K562 (cell line): ENCODE measurements around the gene AGPAT4. TPM values are rescaled to one million over a fixed set of nuclear protein-coding genes. Genes with fewer than 3 reads are reported as not detected.

Experiments used
- ATAC-seq: fragments of 200-7000 bp; cut with Tn5 transposase; 3 replicates; pipeline ENCODE4 v1.9.1; 2020; ENCODE audit warnings: moderate library complexity
- BruUV-seq: library from RNA; stranded (reverse); fragments of 400-500 nt; replicated peaks from 2 replicates; lab custom pipeline; 2021; lab: Mats Ljungman, UMichigan
- CTCF ChIA-PET: fragments of 300-600 bp; formaldehyde crosslinking; extraction: SDS; loops from one replicate; lab custom pipeline; 2021; ENCODE audit warnings: low intra/inter-chr PET ratio; lab: Yijun Ruan, JAX
- POLR2A ChIA-PET: fragments of 300-600, 350-650 bp; sonication (Branson Sonifier 250); formaldehyde crosslinking; extraction: SDS; loops from one replicate; lab custom pipeline; 2021; ENCODE audit warnings: antibody characterized with exemption, inconsistent platforms; lab: Yijun Ruan, JAX
- DNase-seq, 4 experiments: peaks; one replicate each; pipeline versions ENCODE4 v3.0.0 to v3.0.0-alpha.2; 2011 to 2018; ENCODE audit warnings: low spot score in 3 of 4, mixed read lengths in 3 of 4; ENCODE audit errors: extremely low read depth in 1 of 4
- FAIRE-seq: peaks from 2 replicates; lab custom pipeline; 2011; peaks lifted over from hg19 to GRCh38; lab: Jason Lieb, UNC
- H2AFZ ChIP-seq: 2 replicates; pipeline ENCODE4 v1.6.0; 2011; ENCODE audit warnings: low read depth, low read length, control low read depth, inconsistent platforms
- H3K27ac ChIP-seq: fragments of 200-600 bp; 3 replicates; pipeline ENCODE4 v1.8.0; 2011; ENCODE audit warnings: low read depth, mild to moderate bottlenecking, control low read depth, inconsistent platforms, low read length, moderate library complexity, mixed read lengths; ENCODE audit errors: extremely low read depth
- H3K27me3 ChIP-seq, 2 experiments: fragments of 300-600 bp in 1 of 2; 2 replicates in 1 of 2; 3 replicates in 1 of 2; pipeline versions ENCODE4 v1.6.0 to v1.8.0; 2011; ENCODE audit warnings: inconsistent platforms in 2 of 2, low read length in 2 of 2, mild to moderate bottlenecking in 1 of 2, mixed read lengths in 1 of 2, moderate library complexity in 1 of 2; ENCODE audit not compliant: control insufficient read depth in 2 of 2, insufficient read depth in 2 of 2
- H3K36me3 ChIP-seq: fragments of 300-600 bp; 3 replicates; pipeline ENCODE4 v1.8.0; 2011; ENCODE audit warnings: mild to moderate bottlenecking, low read length, inconsistent platforms; ENCODE audit not compliant: control insufficient read depth, insufficient read depth
- H3K4me1 ChIP-seq, 2 experiments: fragments of 200-600 bp in 1 of 2; replicated peaks in 1 of 2; 2 replicates in 1 of 2; 3 replicates in 1 of 2; pipeline versions ENCODE4 v1.5.1 to v1.8.0; 2011; ENCODE audit warnings: inconsistent platforms in 2 of 2, low read length in 2 of 2, mild to moderate bottlenecking in 1 of 2, mixed read lengths in 1 of 2, moderate library complexity in 1 of 2; ENCODE audit not compliant: control insufficient read depth in 2 of 2, insufficient read depth in 2 of 2
- H3K4me2 ChIP-seq: 2 replicates; pipeline ENCODE4 v1.6.1; 2011; ENCODE audit warnings: low read length, control low read depth, inconsistent platforms, mixed read lengths; ENCODE audit not compliant: insufficient read depth
- H3K4me3 ChIP-seq: fragments of 200-600 bp; sonication (generic), shearing (Covaris generic); 2 replicates; pipeline ENCODE4 v1.5.1; 2016; ENCODE audit warnings: control low read depth, inconsistent platforms
- H3K79me2 ChIP-seq: fragments of 200-600 bp; 3 replicates; pipeline ENCODE4 v1.8.0; 2011; ENCODE audit warnings: low read length, inconsistent platforms; ENCODE audit not compliant: control insufficient read depth, insufficient read depth
- H3K9ac ChIP-seq, 2 experiments: 2 replicates each; pipeline versions ENCODE4 v1.6.0 to v1.6.1; 2011; ENCODE audit warnings: low read depth in 2 of 2, low read length in 2 of 2, control low read depth in 1 of 2, inconsistent platforms in 1 of 2, mild to moderate bottlenecking in 1 of 2, mixed read lengths in 1 of 2; ENCODE audit not compliant: insufficient read depth in 1 of 2
- H3K9me1 ChIP-seq: one replicate; pipeline ENCODE4 v1.6.0; 2011; ENCODE audit warnings: inconsistent platforms, mild to moderate bottlenecking, low read length, moderate library complexity; ENCODE audit not compliant: control insufficient read depth, insufficient read depth
- H3K9me3 ChIP-seq: replicated peaks from 2 replicates; pipeline ENCODE4 v1.5.1; 2011; ENCODE audit warnings: low read depth, low read length, inconsistent platforms; ENCODE audit not compliant: control insufficient read depth, insufficient read depth
- H4K20me1 ChIP-seq: replicated peaks from 2 replicates; pipeline ENCODE4 v1.6.1; 2011; ENCODE audit warnings: low read length, inconsistent platforms, mixed read lengths; ENCODE audit not compliant: control insufficient read depth, insufficient read depth
- EHMT2 ChIP-seq: fragments of 450-650 bp; IDR thresholded peaks from 2 replicates; pipeline ENCODE4 v1.6.1; 2018; ENCODE audit warnings: antibody characterized with exemption
- GATAD2A ChIP-seq: fragments of 450-650 bp; IDR thresholded peaks from 2 replicates; pipeline ENCODE4 v1.6.1; 2017
- GTF2E2 ChIP-seq: fragments of 200-800 bp; sonication (Bioruptor generic); IDR thresholded peaks from 2 replicates; pipeline ENCODE4 v1.6.1; 2016; ENCODE audit warnings: missing genetic modification characterization, missing compliant biosample characterization
- MBD2 ChIP-seq: sonication (generic); IDR thresholded peaks from 2 replicates; pipeline ENCODE4 v1.6.1; 2016; ENCODE audit warnings: low read depth, borderline replicate concordance
- MYBL2 ChIP-seq, 2 experiments: fragments of 450-650 bp in 1 of 2; sonication (generic) in 1 of 2; formaldehyde crosslinking in 1 of 2; IDR thresholded peaks; 2 replicates each; pipeline versions ENCODE4 v1.6.1 to v1.8.1; 2017 to 2022; ENCODE audit warnings: borderline replicate concordance in 1 of 2, inconsistent platforms in 1 of 2, low read depth in 1 of 2, mild to moderate bottlenecking in 1 of 2, missing genetic modification reagents in 1 of 2, moderate library complexity in 1 of 2
- PHF21A ChIP-seq: fragments of 450-650 bp; IDR thresholded peaks from 2 replicates; pipeline ENCODE4 v1.6.1; 2017; ENCODE audit warnings: low read depth, borderline replicate concordance
- POLR2AphosphoS2 ChIP-seq: IDR thresholded peaks from 2 replicates; pipeline ENCODE4 v1.6.1; 2012; ENCODE audit warnings: low read length, improper control_type of control experiment
- POLR2B ChIP-seq: fragments of 450-650 bp; IDR thresholded peaks from 2 replicates; pipeline ENCODE4 v1.6.1; 2018; ENCODE audit warnings: low read depth; ENCODE audit not compliant: partially characterized antibody
- SREBF1 ChIP-seq: fragments of 150-350 bp; IDR thresholded peaks from 2 replicates; pipeline ENCODE4 v1.6.1; 2014; ENCODE audit warnings: antibody characterized with exemption, low read depth, low read length, borderline replicate concordance
- ZNF134 ChIP-seq: fragments of 250-450 bp; sonication (Bioruptor Pico); conservative IDR thresholded peaks from 2 replicates; pipeline ENCODE4 v1.4.0; 2020
- ZNF75A ChIP-seq: fragments of 450-650 bp; formaldehyde crosslinking; IDR thresholded peaks from 2 replicates; pipeline ENCODE4 v1.4.0; 2020; ENCODE audit warnings: mild to moderate bottlenecking
- WGBS: fragments of 100-300 bp; shearing (Covaris generic); methylation state at CpG from one replicate; pipeline ENCODE4 v1.1.6; 2016; ENCODE audit warnings: low coverage, mixed read lengths; ENCODE audit not compliant: insufficient coverage; ENCODE audit errors: missing lambda C conversion rate; 5-methylcytosine and 5-hydroxymethylcytosine counted together
- in situ Hi-C: fragments of 300-500 bp; cut with MboI; formaldehyde crosslinking; loops from 4 replicates; pipeline ENCODE4 v1.15.0; 2018; ENCODE audit warnings: inconsistent platforms, mixed read lengths
- intact Hi-C: fragments of 100-400 bp; cut with micrococcal nuclease; formaldehyde crosslinking; loops from 2 replicates; pipeline ENCODE4 v1.14.2; 2022
- polyA plus RNA-seq, 8 experiments: library from polyadenylated mRNA; depleted of rRNA in 4 of 8; stranded (reverse) in 5 of 8; unstranded in 3 of 8; fragments of >200 nt; fragmentation: Nextera tagmentation in 2 of 8; fragmentation: Illumina TruSeq in 1 of 8; extraction: Ambion mirVana in 2 of 8; extraction: Trizol in 1 of 8; gene quantifications; 2 replicates each; pipeline versions ENCODE4 v1.2.1 to v1.2.3, GENCODE V29; 2011 to 2014; ENCODE audit warnings: inconsistent platforms in 1 of 8, missing spikeins in 1 of 8
- total RNA-seq, 7 experiments: library from RNA; depleted of rRNA in 6 of 7; stranded (reverse); fragments of >200 nt in 6 of 7; fragmentation: Illumina TruSeq in 2 of 7; extraction: Trizol in 2 of 7; gene quantifications; 2 replicates each; pipeline versions ENCODE4 v1.2.1 to v1.2.3, GENCODE V29; 2011 to 2021; ENCODE audit warnings: low replicate concordance in 1 of 7
- TF ChIP-seq, protein P1 (sequence below): fragments of 450-650 bp; IDR thresholded peaks from 2 replicates; pipeline ENCODE4 v1.7.1; 2018; ENCODE audit warnings: mild to moderate bottlenecking, low read depth; ENCODE audit not compliant: partially characterized antibody

The AGPAT4 gene
- total and polyA plus RNA-seq, 9 of the 15 experiments (the other 6 are each of a cell fraction or from before 2014, with no cell fraction given): 2.2 to 15.0 (median 5.7) TPM

DNA sequence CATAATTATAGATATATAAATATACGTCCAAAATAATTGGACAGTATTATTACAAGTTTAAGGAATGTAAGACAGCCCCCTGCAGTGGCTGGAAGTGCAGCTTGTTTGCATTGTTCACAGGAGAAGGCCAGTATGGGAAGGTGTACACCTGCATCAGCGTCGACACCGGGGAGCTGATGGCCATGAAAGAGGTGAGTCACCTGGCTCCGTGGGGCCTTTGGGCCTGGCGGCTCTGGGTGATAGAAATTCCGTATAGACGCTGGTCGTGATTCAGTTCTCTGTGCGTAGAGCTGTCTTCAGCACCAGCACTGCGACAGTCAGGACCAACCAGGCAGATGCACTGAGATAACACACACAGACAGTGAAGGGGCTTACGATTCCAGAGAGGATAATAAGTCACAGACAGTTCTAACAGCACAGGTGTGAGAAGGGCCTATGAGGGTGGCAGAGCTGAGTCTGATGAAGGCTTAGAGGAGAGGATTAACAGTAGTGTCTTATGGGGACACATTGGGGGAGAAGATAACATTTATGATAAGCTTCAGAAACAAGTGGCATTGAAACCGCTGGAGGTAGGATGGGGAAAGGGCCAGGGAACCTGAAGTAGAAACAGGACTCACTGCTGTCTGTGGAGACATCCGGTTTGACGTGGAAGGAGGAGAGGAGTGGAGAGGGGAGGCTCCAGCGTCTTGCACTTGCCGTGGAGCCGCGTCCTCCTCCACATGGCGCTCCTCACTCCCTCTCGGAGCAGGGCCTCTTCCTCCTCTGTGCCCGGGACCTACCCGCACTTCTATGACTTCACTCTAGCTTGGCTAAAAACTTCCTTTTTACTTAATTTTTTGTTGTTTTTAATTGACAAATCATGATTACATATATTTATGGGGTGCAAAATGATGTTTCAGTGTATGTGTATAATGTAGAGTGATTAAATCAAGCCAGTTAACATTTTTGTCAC, 165.8 kb downstream of the AGPAT4 start:
- DNase-seq (no peak), FAIRE-seq (no peak), ATAC-seq (no peak)
- H3K79me2 ChIP-seq: no peaks in the 10 kb centered on the region
- no peaks in the 10 kb centered on the region for H3K4me1 ChIP-seq
- no peak overlapping the region for H3K27ac ChIP-seq
- H3K4me2 ChIP-seq: no peak overlapping the region
- TF ChIP-seq MBD2: no peak
- no peak for TF ChIP-seq POLR2AphosphoS2
- TF ChIP-seq, protein P1, sequence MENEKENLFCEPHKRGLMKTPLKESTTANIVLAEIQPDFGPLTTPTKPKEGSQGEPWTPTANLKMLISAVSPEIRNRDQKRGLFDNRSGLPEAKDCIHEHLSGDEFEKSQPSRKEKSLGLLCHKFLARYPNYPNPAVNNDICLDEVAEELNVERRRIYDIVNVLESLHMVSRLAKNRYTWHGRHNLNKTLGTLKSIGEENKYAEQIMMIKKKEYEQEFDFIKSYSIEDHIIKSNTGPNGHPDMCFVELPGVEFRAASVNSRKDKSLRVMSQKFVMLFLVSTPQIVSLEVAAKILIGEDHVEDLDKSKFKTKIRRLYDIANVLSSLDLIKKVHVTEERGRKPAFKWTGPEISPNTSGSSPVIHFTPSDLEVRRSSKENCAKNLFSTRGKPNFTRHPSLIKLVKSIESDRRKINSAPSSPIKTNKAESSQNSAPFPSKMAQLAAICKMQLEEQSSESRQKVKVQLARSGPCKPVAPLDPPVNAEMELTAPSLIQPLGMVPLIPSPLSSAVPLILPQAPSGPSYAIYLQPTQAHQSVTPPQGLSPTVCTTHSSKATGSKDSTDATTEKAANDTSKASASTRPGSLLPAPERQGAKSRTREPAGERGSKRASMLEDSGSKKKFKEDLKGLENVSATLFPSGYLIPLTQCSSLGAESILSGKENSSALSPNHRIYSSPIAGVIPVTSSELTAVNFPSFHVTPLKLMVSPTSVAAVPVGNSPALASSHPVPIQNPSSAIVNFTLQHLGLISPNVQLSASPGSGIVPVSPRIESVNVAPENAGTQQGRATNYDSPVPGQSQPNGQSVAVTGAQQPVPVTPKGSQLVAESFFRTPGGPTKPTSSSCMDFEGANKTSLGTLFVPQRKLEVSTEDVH: no peak
- no peak for TF ChIP-seq ZNF134
- TF ChIP-seq GATAD2A: no peak
- no peak for TF ChIP-seq PHF21A
- no peak for TF ChIP-seq ZNF75A
- no peak for TF ChIP-seq GTF2E2 (tag)
- TF ChIP-seq POLR2B: no peak
- TF ChIP-seq MYBL2 (IDR thresholded peaks at IDR 0.05; ENCODE audit: low read depth): no peak
- no peak for TF ChIP-seq MYBL2 (CRISPR knock-in tag; IDR thresholded peaks at IDR 0.05; ENCODE audit: borderline replicate concordance)
- no peak for TF ChIP-seq EHMT2
- no peak for TF ChIP-seq SREBF1
- in situ Hi-C loops (no loop called here), intact Hi-C loops (no loop called here)
- 90% methylated on average over 23 of the region's 23 CpGs for WGBS
- CTCF ChIA-PET: no interaction called here
- no peaks in the 10 kb centered on the region for H3K9me3 ChIP-seq
- no peak overlapping the region for H3K4me3 ChIP-seq
- H3K27me3 ChIP-seq: no peaks in the 10 kb centered on the region
- H2AFZ ChIP-seq: no peak overlapping the region
- peaks cover 93% of the 10 kb centered on the region for H3K36me3 ChIP-seq
- POLR2A ChIA-PET: interaction anchor here (0.6 kb wide), 1 partner anchor 618 kb away, joined by 3 read pairs; no protein-coding TSS in a partner anchor
- no TSS peak for BruUV-seq
- no peak overlapping the region for H3K9ac ChIP-seq
- no peaks in the 10 kb centered on the region for H3K9me1 ChIP-seq
- no peaks in the 10 kb centered on the region for H4K20me1 ChIP-seq
